HG03439 (cell line): Measurements from ENCODE around the gene GLS.
A peak's percentile ranks its signal among the peaks of the same experiment; 100 is the strongest.
"Not testable (repeated sequence)": the region's sequence is repeated elsewhere in the genome, so short reads cannot be mapped to it uniquely, and the experiment has no call there.

ENCODE experiments used
- ATAC-seq: cut with Tn5 transposase; IDR thresholded peaks from one replicate; pipeline ENCODE4 v1.9.1; 2021; ENCODE audit warnings: mild to moderate bottlenecking, moderate library complexity; ENCODE audit not compliant: unreplicated experiment

Gene GLS

GRCh38 chr2:190880378-190881083, at the start of gene GLS:
Gene GLS (plus strand): TSS chr2:190880821. CDS start chr2:190881085, 264 bp downstream.
- ATAC-seq, result peak; percentile 66

- no peak for ATAC-seq
These were observed 48.7 kb upstream of the GLS start for GRCh38 chr2:190831941-190832340.

- ATAC-seq, result no peak
These were observed 45.8 kb upstream of the GLS start for GRCh38 chr2:190834890-190835208.

- ATAC-seq, result no peak
These were observed 45.2 kb upstream of the GLS start for GRCh38 chr2:190835303-190835930.

GRCh38 chr2:190836767-190837166, 43.9 kb upstream of the GLS start:
- no peak for ATAC-seq

GRCh38 chr2:190837420-190837819, 43.2 kb upstream of the GLS start:
- no peak for ATAC-seq

GRCh38 chr2:190837952-190838361, 42.7 kb upstream of the GLS start:
- no peak for ATAC-seq

- ATAC-seq, result no peak
These were observed 42.1 kb upstream of the GLS start for GRCh38 chr2:190838492-190838910.

- ATAC-seq, result no peak
These were observed 40.0 kb upstream of the GLS start for GRCh38 chr2:190840569-190841172.

GRCh38 chr2:190841707-190842505, 38.7 kb upstream of the GLS start:
- ATAC-seq, result no peak

- ATAC-seq, result no peak
These were observed 38.0 kb upstream of the GLS start for GRCh38 chr2:190842606-190843104.

- ATAC-seq, result peak; percentile 94
These were observed 36.5 kb upstream of the GLS start for GRCh38 chr2:190843890-190844699.

- ATAC-seq, result no peak
These were observed 35.8 kb upstream of the GLS start for GRCh38 chr2:190844700-190845401.

GRCh38 chr2:190846746-190847145, 33.9 kb upstream of the GLS start:
- no peak for ATAC-seq

- no peak for ATAC-seq
These were observed 33.0 kb upstream of the GLS start for GRCh38 chr2:190847504-190848081.

GRCh38 chr2:190849774-190850173, 30.8 kb upstream of the GLS start:
- no peak for ATAC-seq

- ATAC-seq, result not testable (repeated sequence)
These were observed 27.6 kb upstream of the GLS start for GRCh38 chr2:190853022-190853421.

- no peak for ATAC-seq
These were observed 26.9 kb upstream of the GLS start for GRCh38 chr2:190853531-190854383.

- ATAC-seq, result no peak
These were observed 25.9 kb upstream of the GLS start for GRCh38 chr2:190854726-190855125.
